Measurements from ENCODE around the gene PCDHB2.
A peak's percentile ranks its signal among the peaks of the same experiment; 100 is the strongest.
"Not testable (repeated sequence)": the region's sequence is repeated elsewhere in the genome, so short reads cannot be mapped to it uniquely, and the experiment has no call there.

PCDHB2 gene

GRCh38 chr5:141094481-141095262 is at the start of gene PCDHB2:
Gene PCDHB2, plus strand, starts transcription at chr5:141094615. Its CDS starts 176 bp downstream, at chr5:141094791.
- no peak for DNase-seq

GRCh38 chr5:141050622-141051520 is 43.5 kb upstream of the PCDHB2 start, which contains the start of gene PCDHB1:
Gene PCDHB1, plus strand, starts transcription at chr5:141051374. Its CDS starts 97 bp downstream, at chr5:141051471.
- no peak for DNase-seq

- DNase-seq: no peak
Measured at GRCh38 chr5:141051521-141051866, 42.9 kb upstream of the PCDHB2 start.

GRCh38 chr5:141077826-141078225 is 16.6 kb upstream of the PCDHB2 start:
- no peak for DNase-seq

- DNase-seq: no peak
Measured at GRCh38 chr5:141082228-141082627, 12.2 kb upstream of the PCDHB2 start.

GRCh38 chr5:141084487-141084989 is 9.9 kb upstream of the PCDHB2 start:
- DNase-seq: no peak

- no peak for DNase-seq
Measured at GRCh38 chr5:141095263-141095641, 837 bp downstream of the PCDHB2 start.

- DNase-seq: not testable (repeated sequence)
Measured at GRCh38 chr5:141096181-141096580, 1.8 kb downstream of the PCDHB2 start.

- not testable (repeated sequence) for DNase-seq
Measured at GRCh38 chr5:141096586-141096985, 2.2 kb downstream of the PCDHB2 start.

GRCh38 chr5:141100243-141100805 is 5.9 kb downstream of the PCDHB2 start, which contains the start of gene PCDHB3:
Gene PCDHB3, plus strand, starts transcription at chr5:141100473. Its CDS starts 177 bp downstream, at chr5:141100650.
- DNase-seq: peak; percentile 0

- no peak for DNase-seq
Measured at GRCh38 chr5:141101059-141101458, 6.6 kb downstream of the PCDHB2 start.

GRCh38 chr5:141102070-141102469 is 7.7 kb downstream of the PCDHB2 start:
- not testable (repeated sequence) for DNase-seq

- DNase-seq: not testable (repeated sequence)
Measured at GRCh38 chr5:141102471-141102870, 8.1 kb downstream of the PCDHB2 start.

GRCh38 chr5:141105350-141105749 is 10.9 kb downstream of the PCDHB2 start:
- DNase-seq: no peak

- DNase-seq: no peak
Measured at GRCh38 chr5:141119250-141119649, 24.8 kb downstream of the PCDHB2 start.

GRCh38 chr5:141121563-141121962 is 27.1 kb downstream of the PCDHB2 start, which contains the start of gene PCDHB4:
Gene PCDHB4, plus strand, starts transcription at chr5:141121818. Its CDS starts 181 bp downstream, at chr5:141121999.
- no peak for DNase-seq

GRCh38 chr5:141121985-141122384 is 27.6 kb downstream of the PCDHB2 start:
- no peak for DNase-seq

- DNase-seq: not testable (repeated sequence)
Measured at GRCh38 chr5:141123396-141124135, 29.2 kb downstream of the PCDHB2 start.

GRCh38 chr5:141127305-141127704 is 32.9 kb downstream of the PCDHB2 start:
- DNase-seq: no peak

- DNase-seq: peak; percentile 1
Measured at GRCh38 chr5:141135030-141135717, 40.8 kb downstream of the PCDHB2 start, which contains the start of gene PCDHB5. Gene PCDHB5, plus strand, starts transcription at chr5:141135206. Its CDS starts 229 bp downstream, at chr5:141135435.

GRCh38 chr5:141135718-141136266 is 41.4 kb downstream of the PCDHB2 start:
- DNase-seq: no peak

Data from suppressor macrophage treated with lipopolysaccharide for 4 hours (primary cell).